GM12878 (cell line): Measurements from ENCODE around the gene ZDHHC18. TPM values are rescaled to one million over a fixed set of nuclear protein-coding genes. Genes with fewer than 3 reads are reported as not detected.
A peak's percentile ranks its signal among the peaks of the same experiment; 100 is the strongest.

Source experiments
- FOXM1 ChIP-seq: IDR thresholded peaks from 2 replicates; pipeline ENCODE4 v1.6.1; 2012; ENCODE audit warnings: low read depth, mild to moderate bottlenecking, inconsistent platforms, low read length, moderate library complexity
- HDAC2 ChIP-seq: fragments of 200-600 bp; sonication (generic); IDR thresholded peaks from 2 replicates; pipeline ENCODE4 v1.6.1; 2017
- JUNB ChIP-seq: IDR thresholded peaks from 2 replicates; pipeline ENCODE4 v1.6.1; 2016; ENCODE audit warnings: antibody characterized with exemption, mild to moderate bottlenecking
- MEF2B ChIP-seq: fragments of 450-650 bp; IDR thresholded peaks from 2 replicates; pipeline ENCODE4 v1.6.1; 2018; ENCODE audit warnings: mild to moderate bottlenecking, moderate library complexity; ENCODE audit not compliant: partially characterized antibody, poor library complexity, severe bottlenecking
- MTA2 ChIP-seq: fragments of 450-650 bp; IDR thresholded peaks from 2 replicates; pipeline ENCODE4 v1.6.1; 2016; ENCODE audit warnings: low read depth, mild to moderate bottlenecking, moderate library complexity
- MYC ChIP-seq: IDR thresholded peaks from 2 replicates; pipeline ENCODE4 v1.6.1; 2011; ENCODE audit warnings: mild to moderate bottlenecking, low read length, moderate library complexity, inconsistent platforms; ENCODE audit not compliant: insufficient read depth, insufficient replicate concordance, insufficient read length, severe bottlenecking
- NFIC ChIP-seq: IDR thresholded peaks from 2 replicates; pipeline ENCODE4 v1.6.1; 2012; ENCODE audit warnings: low read depth, mild to moderate bottlenecking, inconsistent platforms, low read length, moderate library complexity
- NFYA ChIP-seq: IDR thresholded peaks from 2 replicates; pipeline ENCODE4 v1.6.1; 2011; ENCODE audit warnings: low read depth, mild to moderate bottlenecking, low read length, improper control_type of control experiment, borderline replicate concordance
- RAD21 ChIP-seq: IDR thresholded peaks from 2 replicates; pipeline ENCODE4 v1.6.1; 2011; ENCODE audit warnings: mild to moderate bottlenecking, low read depth, low read length, moderate library complexity; ENCODE audit not compliant: insufficient read depth
- SIX5 ChIP-seq: IDR thresholded peaks from 2 replicates; pipeline ENCODE4 v1.6.1; 2011; ENCODE audit warnings: mild to moderate bottlenecking, low read depth, low read length, moderate library complexity; ENCODE audit not compliant: severe bottlenecking
- SMC3 ChIP-seq: IDR thresholded peaks from 2 replicates; pipeline ENCODE4 v1.6.1; 2011; ENCODE audit warnings: low read length, improper control_type of control experiment, borderline replicate concordance
- SPI1 ChIP-seq: IDR thresholded peaks from 2 replicates; pipeline ENCODE4 v1.6.1; 2011; ENCODE audit warnings: low read depth, mild to moderate bottlenecking, low read length, moderate library complexity, borderline replicate concordance; ENCODE audit not compliant: insufficient read depth
- SRF ChIP-seq, 2 experiments: IDR thresholded peaks; 2 replicates each; pipeline ENCODE4 v1.6.1; 2011; ENCODE audit warnings: low read depth in 2 of 2, low read length in 2 of 2, mild to moderate bottlenecking in 1 of 2, moderate library complexity in 1 of 2
- STAT1 ChIP-seq: fragments of 450-650 bp; conservative IDR thresholded peaks from 2 replicates; pipeline ENCODE4 v1.6.1; 2014; ENCODE audit warnings: antibody characterized with exemption, mild to moderate bottlenecking
- TCF12 ChIP-seq: IDR thresholded peaks from 2 replicates; pipeline ENCODE4 v1.6.1; 2011; ENCODE audit warnings: low read depth, mild to moderate bottlenecking, low read length
- ZNF207 ChIP-seq: fragments of 450-650 bp; IDR thresholded peaks from 2 replicates; pipeline ENCODE4 v1.6.1; 2014; ENCODE audit warnings: antibody characterized with exemption, mild to moderate bottlenecking, borderline replicate concordance
- ZNF622 ChIP-seq: fragments of 450-650 bp; IDR thresholded peaks from 2 replicates; pipeline ENCODE4 v1.6.1; 2017; ENCODE audit warnings: mild to moderate bottlenecking, inconsistent platforms
- polyA plus RNA-seq, 11 experiments: library from polyadenylated mRNA; depleted of rRNA in 4 of 11; unstranded in 6 of 11; stranded (reverse) in 5 of 11; fragments of >200 nt; fragmentation: Nextera tagmentation in 4 of 11; fragmentation: Illumina TruSeq in 1 of 11; extraction: Ambion mirVana in 4 of 11; extraction: Trizol in 1 of 11; gene quantifications; 1 replicate in 1 of 11; 2 replicates in 10 of 11; pipeline versions ENCODE4 v1.2.1 to v1.2.3, GENCODE V29; 2011 to 2016; ENCODE audit warnings: inconsistent platforms in 2 of 11, missing spikeins in 2 of 11, low read depth in 1 of 11
- total RNA-seq, 4 experiments: library from RNA; depleted of rRNA in 3 of 4; stranded (reverse); fragments of >200 nt in 3 of 4; fragmentation: Illumina TruSeq in 1 of 4; extraction: Trizol in 1 of 4; gene quantifications; 2 replicates each; pipeline versions ENCODE4 v1.2.1 to v1.2.3, GENCODE V29; 2013 to 2021
- TF ChIP-seq, protein P1 (sequence below): fragments of 450-650 bp; IDR thresholded peaks from 2 replicates; pipeline ENCODE4 v1.6.1; 2017; ENCODE audit warnings: mild to moderate bottlenecking, moderate library complexity
- TF ChIP-seq, protein P2 (sequence below): fragments of 450-650 bp; IDR thresholded peaks from 2 replicates; pipeline ENCODE4 v1.6.1; 2017; ENCODE audit warnings: mild to moderate bottlenecking
- TF ChIP-seq, protein P3 (sequence below): fragments of 450-650 bp; IDR thresholded peaks from 2 replicates; pipeline ENCODE4 v1.6.1; 2016; ENCODE audit warnings: mild to moderate bottlenecking

Gene ZDHHC18
- total and polyA plus RNA-seq, 10 of the 15 experiments (the other 5 are each of a cell fraction or from before 2014, with no cell fraction given) = 0.40 to 81.2 (median 21.3) TPM

DNA sequence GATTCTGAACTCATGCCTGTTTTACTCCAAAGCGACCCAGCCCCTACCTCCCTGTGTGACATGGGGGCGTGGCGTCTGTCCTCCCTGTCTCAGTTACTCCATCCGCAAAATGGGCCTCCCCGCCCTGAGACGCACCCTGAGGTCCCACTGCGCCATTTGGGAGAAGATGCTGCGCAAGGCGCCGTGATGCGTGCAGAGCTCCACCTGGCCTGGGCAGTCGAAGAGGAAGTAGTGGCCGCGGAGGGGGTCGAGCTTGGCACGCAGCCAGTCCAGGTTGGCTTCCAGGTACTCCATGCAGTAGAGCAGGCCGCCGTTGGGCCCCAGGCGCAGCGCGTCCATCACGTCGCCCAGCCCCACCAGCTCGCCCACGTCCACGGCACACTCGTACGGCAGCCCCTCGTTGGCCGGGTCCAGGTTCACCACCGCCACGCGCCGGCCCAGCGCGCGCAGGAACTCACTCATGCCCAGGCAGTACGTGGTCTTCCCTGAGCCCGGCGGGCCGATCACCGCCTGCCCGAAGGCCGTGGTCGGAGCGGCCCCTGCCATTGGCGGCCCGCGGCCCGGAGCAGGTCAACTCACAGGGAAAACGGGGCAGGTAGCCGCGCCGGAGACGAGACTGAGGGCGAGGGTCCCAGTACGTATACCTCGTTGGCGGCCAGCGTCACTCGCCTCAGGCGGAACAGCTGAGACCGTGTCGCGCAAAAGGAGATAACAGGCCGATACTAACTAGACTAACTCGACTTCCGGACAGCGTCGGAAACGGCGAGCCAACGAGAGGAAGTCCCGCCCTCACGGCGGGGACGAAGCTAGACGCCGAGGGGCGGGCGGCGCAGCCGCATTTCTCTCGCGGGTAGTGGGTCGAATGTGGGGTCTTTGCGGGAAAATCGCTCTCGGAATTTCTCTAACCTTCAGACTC lies 63.3 kb downstream of the ZDHHC18 start, which contains the start of gene GPN2 (continued):
- TF ChIP-seq NFYA (no peak), ZNF622 (no peak), JUNB (no peak), MYC (no peak), RAD21 (no peak), TCF12 (no peak), MEF2B (no peak), NFIC (peak; percentile 13; the same call in 1 of the 2 replicates), FOXM1 (no peak), HDAC2 (no peak), SIX5 (no peak), ZNF207 (no peak; the same call in 1 of the 2 replicates), SPI1 (peak; percentile 73; the same call in 1 of the 2 replicates), SMC3 (no peak), MTA2 (no peak), SRF (IDR thresholded peaks at IDR 0.05; ENCODE audit: low read depth in 2 of 2, low read length in 2 of 2) (no peak), STAT1 (no peak)
- TF ChIP-seq, protein P1, sequence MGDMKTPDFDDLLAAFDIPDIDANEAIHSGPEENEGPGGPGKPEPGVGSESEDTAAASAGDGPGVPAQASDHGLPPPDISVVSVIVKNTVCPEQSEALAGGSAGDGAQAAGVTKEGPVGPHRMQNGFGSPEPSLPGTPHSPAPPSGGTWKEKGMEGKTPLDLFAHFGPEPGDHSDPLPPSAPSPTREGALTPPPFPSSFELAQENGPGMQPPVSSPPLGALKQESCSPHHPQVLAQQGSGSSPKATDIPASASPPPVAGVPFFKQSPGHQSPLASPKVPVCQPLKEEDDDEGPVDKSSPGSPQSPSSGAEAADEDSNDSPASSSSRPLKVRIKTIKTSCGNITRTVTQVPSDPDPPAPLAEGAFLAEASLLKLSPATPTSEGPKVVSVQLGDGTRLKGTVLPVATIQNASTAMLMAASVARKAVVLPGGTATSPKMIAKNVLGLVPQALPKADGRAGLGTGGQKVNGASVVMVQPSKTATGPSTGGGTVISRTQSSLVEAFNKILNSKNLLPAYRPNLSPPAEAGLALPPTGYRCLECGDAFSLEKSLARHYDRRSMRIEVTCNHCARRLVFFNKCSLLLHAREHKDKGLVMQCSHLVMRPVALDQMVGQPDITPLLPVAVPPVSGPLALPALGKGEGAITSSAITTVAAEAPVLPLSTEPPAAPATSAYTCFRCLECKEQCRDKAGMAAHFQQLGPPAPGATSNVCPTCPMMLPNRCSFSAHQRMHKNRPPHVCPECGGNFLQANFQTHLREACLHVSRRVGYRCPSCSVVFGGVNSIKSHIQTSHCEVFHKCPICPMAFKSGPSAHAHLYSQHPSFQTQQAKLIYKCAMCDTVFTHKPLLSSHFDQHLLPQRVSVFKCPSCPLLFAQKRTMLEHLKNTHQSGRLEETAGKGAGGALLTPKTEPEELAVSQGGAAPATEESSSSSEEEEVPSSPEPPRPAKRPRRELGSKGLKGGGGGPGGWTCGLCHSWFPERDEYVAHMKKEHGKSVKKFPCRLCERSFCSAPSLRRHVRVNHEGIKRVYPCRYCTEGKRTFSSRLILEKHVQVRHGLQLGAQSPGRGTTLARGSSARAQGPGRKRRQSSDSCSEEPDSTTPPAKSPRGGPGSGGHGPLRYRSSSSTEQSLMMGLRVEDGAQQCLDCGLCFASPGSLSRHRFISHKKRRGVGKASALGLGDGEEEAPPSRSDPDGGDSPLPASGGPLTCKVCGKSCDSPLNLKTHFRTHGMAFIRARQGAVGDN = no peak
- TF ChIP-seq, protein P2, sequence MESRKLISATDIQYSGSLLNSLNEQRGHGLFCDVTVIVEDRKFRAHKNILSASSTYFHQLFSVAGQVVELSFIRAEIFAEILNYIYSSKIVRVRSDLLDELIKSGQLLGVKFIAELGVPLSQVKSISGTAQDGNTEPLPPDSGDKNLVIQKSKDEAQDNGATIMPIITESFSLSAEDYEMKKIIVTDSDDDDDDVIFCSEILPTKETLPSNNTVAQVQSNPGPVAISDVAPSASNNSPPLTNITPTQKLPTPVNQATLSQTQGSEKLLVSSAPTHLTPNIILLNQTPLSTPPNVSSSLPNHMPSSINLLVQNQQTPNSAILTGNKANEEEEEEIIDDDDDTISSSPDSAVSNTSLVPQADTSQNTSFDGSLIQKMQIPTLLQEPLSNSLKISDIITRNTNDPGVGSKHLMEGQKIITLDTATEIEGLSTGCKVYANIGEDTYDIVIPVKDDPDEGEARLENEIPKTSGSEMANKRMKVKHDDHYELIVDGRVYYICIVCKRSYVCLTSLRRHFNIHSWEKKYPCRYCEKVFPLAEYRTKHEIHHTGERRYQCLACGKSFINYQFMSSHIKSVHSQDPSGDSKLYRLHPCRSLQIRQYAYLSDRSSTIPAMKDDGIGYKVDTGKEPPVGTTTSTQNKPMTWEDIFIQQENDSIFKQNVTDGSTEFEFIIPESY = no peak
- TF ChIP-seq, protein P3, sequence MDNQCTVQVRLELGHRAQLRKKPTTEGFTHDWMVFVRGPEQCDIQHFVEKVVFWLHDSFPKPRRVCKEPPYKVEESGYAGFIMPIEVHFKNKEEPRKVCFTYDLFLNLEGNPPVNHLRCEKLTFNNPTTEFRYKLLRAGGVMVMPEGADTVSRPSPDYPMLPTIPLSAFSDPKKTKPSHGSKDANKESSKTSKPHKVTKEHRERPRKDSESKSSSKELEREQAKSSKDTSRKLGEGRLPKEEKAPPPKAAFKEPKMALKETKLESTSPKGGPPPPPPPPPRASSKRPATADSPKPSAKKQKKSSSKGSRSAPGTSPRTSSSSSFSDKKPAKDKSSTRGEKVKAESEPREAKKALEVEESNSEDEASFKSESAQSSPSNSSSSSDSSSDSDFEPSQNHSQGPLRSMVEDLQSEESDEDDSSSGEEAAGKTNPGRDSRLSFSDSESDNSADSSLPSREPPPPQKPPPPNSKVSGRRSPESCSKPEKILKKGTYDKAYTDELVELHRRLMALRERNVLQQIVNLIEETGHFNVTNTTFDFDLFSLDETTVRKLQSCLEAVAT = no peak
